ENCODE data around the gene PIGM. TPM values are rescaled to one million over a fixed set of nuclear protein-coding genes. Genes with fewer than 3 reads are reported as not detected.

The PIGM gene
- total and polyA plus RNA-seq, 2 of the 13 experiments (the other 11 are each of a cell fraction or from before 2014, with no cell fraction given): 3.4 to 4.6 TPM

- TF ChIP-seq HMGXB4 (CRISPR knock-in tag; IDR thresholded peaks at IDR 0.05; ENCODE audit: borderline replicate concordance in 1 of 2, low read depth in 1 of 2): no peak
- no peak for TF ChIP-seq ZMAT3 (CRISPR knock-in tag; conservative IDR thresholded peaks at IDR 0.05)
- TF ChIP-seq POGZ (CRISPR knock-in tag; IDR thresholded peaks at IDR 0.05): no peak
- TF ChIP-seq ZNF652 (CRISPR knock-in tag; IDR thresholded peaks at IDR 0.05; ENCODE audit: borderline replicate concordance, low read depth): no peak
- TF ChIP-seq ZNF12 (CRISPR knock-in tag; IDR thresholded peaks at IDR 0.05): no peak
Measured at GRCh38 chr1:160075836-160076235, 44.0 kb upstream of the PIGM start (continued).

- Histone ChIP-seq H3K9ac (ENCODE audit: insufficient read depth, low read depth, low read length) (no peak overlapping the region), H3K79me2 (ENCODE audit: insufficient read depth, low read length) (no peaks in the 10 kb centered on the region), H3K4me1 (ENCODE audit: insufficient read depth, low read length) (peaks cover 73% of the 10 kb centered on the region), H3K36me3 (replicated peaks in 1 of 2; ENCODE audit: control insufficient read depth in 1 of 2, insufficient read depth in 2 of 2, low read length in 2 of 2) (no peaks in the 10 kb centered on the region; a peak in 1 of 5 replicates), H3K4me3 (replicated peaks in 1 of 3; ENCODE audit: insufficient read depth in 1 of 3, low read depth in 2 of 3, low read length in 3 of 3) (no peak overlapping the region), H3K27me3 (ENCODE audit: control insufficient read depth in 1 of 2, insufficient read depth in 2 of 2, low read length in 2 of 2) (no peaks in the 10 kb centered on the region; a peak in 1 of 5 replicates), H3K9me3 (ENCODE audit: low read length) (no peaks in the 10 kb centered on the region), H3K4me2 (ENCODE audit: low read depth, low read length) (peak overlapping the region; percentile 56), H3K27ac (ENCODE audit: extremely low read length, insufficient read depth, low read length) (peak overlapping the region; percentile 5), H4K20me1 (ENCODE audit: insufficient read depth, low read length) (no peaks in the 10 kb centered on the region), H2AFZ (ENCODE audit: low read length) (peak overlapping the region; percentile 25)
- intact Hi-C loops (cut with micrococcal nuclease; ENCODE audit: unreplicated experiment): loop anchor here (5.0 kb wide), 1 partner anchor 138 kb away; no protein-coding TSS in a partner anchor
- CTCF ChIA-PET (ENCODE audit: low intra/inter-chr PET ratio, low total read pairs): no interaction called here
- ATAC-seq (no peak), DNase-seq (ENCODE audit: low spot score) (peak; percentile 80), FAIRE-seq (no peak)
- 3% methylated on average over 4 of the region's 4 CpGs for WGBS (ENCODE audit: low lambda C conversion rate)
- POLR2A ChIA-PET: no interaction called here
- in situ Hi-C loops (cut with HindIII; ENCODE audit: extremely low pct_ligation_motif_present, low pct_unique_long_range_greater_than_20kb): no loop called here
- BruUV-seq (replicated peaks): no TSS peak
- no peak for TF ChIP-seq ZNF773 (CRISPR knock-in tag; IDR thresholded peaks at IDR 0.05; ENCODE audit: borderline replicate concordance)
- no peak for TF ChIP-seq SIX1 (CRISPR knock-in tag; IDR thresholded peaks at IDR 0.05; ENCODE audit: borderline replicate concordance)
- no peak for TF ChIP-seq ZBTB1 (CRISPR knock-in tag; IDR thresholded peaks at IDR 0.05; ENCODE audit: borderline replicate concordance)
- 0 out of 2 replicates have a peak, but pooled peaks have one; percentile 17 for TF ChIP-seq ZNF629 (CRISPR knock-in tag; conservative IDR thresholded peaks at IDR 0.05)
- TF ChIP-seq THRA (CRISPR knock-in tag; IDR thresholded peaks at IDR 0.05; ENCODE audit: borderline replicate concordance): 0 out of 2 replicates have a peak, but pooled peaks have one; percentile 34
- TF ChIP-seq NCOA2 (CRISPR knock-in tag; IDR thresholded peaks at IDR 0.05): peak; percentile 75
- TF ChIP-seq KDM5B (CRISPR knock-in tag; IDR thresholded peaks at IDR 0.05; ENCODE audit: borderline replicate concordance): no peak
- no peak for TF ChIP-seq ARNT (IDR thresholded peaks at IDR 0.05)
- TF ChIP-seq HNF4G (IDR thresholded peaks at IDR 0.05; ENCODE audit: borderline replicate concordance, low read depth, low read length): peak; percentile 29; the same call in 1 of the 2 replicates
- TF ChIP-seq HNF4G (CRISPR knock-in tag; IDR thresholded peaks at IDR 0.05; ENCODE audit: borderline replicate concordance, low read depth): no peak
- no peak for TF ChIP-seq SOX13 (IDR thresholded peaks at IDR 0.05)
- TF ChIP-seq SOX13 (CRISPR knock-in tag; conservative IDR thresholded peaks at IDR 0.05 in 1 of 2, IDR thresholded peaks at IDR 0.05 in 1 of 2): peak in 1 of 2 experiments; percentile 75; a peak in 2 of 4 replicates
- TF ChIP-seq E2F1 (CRISPR knock-in tag; IDR thresholded peaks at IDR 0.05): no peak
- TF ChIP-seq THAP11 (CRISPR knock-in tag; IDR thresholded peaks at IDR 0.05): no peak
- TF ChIP-seq MTA1 (CRISPR knock-in tag; IDR thresholded peaks at IDR 0.05; ENCODE audit: borderline replicate concordance): no peak
- TF ChIP-seq TCF7 (IDR thresholded peaks at IDR 0.05; ENCODE audit: low read depth): peak; percentile 30; the same call in 1 of the 2 replicates
Measured at GRCh38 chr1:160074865-160075264, 43.1 kb upstream of the PIGM start.
